ENCODE results near the gene DTX1.

DNA sequence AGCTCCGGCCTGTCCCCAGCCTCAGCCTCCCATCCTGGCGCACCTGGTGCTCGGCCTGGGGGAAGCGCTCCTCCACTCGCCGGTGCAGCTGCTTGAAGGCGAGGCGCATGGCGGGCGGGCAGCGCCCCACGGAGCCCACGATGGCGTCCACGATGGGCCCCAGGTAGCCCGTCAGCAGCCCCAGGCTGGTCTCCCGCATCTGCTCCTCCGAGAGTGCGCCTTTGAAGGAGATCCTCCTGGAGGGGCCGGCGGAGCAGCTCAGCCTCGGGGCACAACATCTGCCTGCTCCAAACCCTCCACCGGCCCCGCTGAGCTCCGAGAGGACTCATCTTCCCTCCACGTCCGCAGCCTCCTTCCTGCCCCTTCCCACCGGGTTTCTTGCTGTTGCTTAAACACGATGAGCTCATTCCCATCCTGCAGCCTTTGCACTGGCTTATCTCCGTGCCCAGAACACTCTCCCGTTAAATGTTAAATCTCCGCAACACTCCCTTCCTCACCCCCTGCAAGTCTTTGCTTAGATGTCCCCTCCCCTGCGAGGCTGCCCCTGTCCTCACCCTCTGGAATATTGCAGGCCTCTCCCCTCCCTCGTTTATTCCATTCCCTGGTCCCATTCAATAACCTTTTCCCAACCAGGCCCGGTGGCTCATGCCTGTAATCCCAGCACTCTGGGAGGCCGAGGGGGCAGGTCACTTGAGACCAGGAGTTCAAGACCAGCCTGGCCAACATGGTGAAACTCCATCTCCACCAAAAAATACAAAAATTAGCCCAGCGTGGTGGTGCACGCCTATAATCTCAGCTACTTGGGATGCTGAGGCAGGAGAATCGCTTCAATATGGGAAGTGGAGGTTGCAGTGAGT lies 55.7 kb downstream of the DTX1 start:
- TF ChIP-seq, protein P1, sequence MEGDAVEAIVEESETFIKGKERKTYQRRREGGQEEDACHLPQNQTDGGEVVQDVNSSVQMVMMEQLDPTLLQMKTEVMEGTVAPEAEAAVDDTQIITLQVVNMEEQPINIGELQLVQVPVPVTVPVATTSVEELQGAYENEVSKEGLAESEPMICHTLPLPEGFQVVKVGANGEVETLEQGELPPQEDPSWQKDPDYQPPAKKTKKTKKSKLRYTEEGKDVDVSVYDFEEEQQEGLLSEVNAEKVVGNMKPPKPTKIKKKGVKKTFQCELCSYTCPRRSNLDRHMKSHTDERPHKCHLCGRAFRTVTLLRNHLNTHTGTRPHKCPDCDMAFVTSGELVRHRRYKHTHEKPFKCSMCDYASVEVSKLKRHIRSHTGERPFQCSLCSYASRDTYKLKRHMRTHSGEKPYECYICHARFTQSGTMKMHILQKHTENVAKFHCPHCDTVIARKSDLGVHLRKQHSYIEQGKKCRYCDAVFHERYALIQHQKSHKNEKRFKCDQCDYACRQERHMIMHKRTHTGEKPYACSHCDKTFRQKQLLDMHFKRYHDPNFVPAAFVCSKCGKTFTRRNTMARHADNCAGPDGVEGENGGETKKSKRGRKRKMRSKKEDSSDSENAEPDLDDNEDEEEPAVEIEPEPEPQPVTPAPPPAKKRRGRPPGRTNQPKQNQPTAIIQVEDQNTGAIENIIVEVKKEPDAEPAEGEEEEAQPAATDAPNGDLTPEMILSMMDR (conservative IDR thresholded peaks at IDR 0.05; ENCODE audit: low read depth, low read length) = no peak
- TF ChIP-seq EZH2phosphoT487 (IDR thresholded peaks at IDR 0.05; ENCODE audit: borderline replicate concordance, low read length) = no peak

All from PC-3 (cell line).